HL-60 (cell line): Measurements from ENCODE around the gene AHRR.
"Not testable (repeated sequence)": the region's sequence is repeated elsewhere in the genome, so short reads cannot be mapped to it uniquely, and the experiment has no call there.

ENCODE experiments used
- POLR2AphosphoS5 ChIP-seq: IDR thresholded peaks from 2 replicates; pipeline ENCODE4 v1.6.1; 2012; ENCODE audit warnings: low read depth
- SPI1 ChIP-seq: IDR thresholded peaks from 2 replicates; pipeline ENCODE4 v1.6.1; 2012; ENCODE audit warnings: low read depth, mild to moderate bottlenecking, borderline replicate concordance
- TF ChIP-seq, protein P1 (sequence below): IDR thresholded peaks from one replicate; pipeline ENCODE4 v1.5.1; 2011; ENCODE audit warnings: low read length, control low read depth, inconsistent platforms; ENCODE audit not compliant: insufficient read depth

DNA sequence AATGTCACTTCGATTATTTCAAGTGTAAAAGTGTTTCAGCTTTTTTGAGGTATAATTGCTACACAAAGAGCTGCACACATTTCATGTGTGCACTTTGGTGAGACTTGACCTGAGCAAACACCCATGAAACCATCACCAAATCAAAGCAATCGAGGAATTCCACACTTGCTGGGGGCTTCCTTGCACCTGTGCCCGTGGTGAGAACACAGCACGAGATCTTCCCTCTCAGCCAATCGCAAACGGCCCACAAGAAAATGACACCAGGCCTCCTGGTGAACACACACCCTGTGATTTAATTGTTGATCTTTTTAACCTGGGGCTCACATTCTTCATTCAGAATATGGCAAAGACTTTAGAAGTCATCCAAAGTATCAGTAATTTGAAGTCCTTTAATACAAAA is 24.1 kb upstream of the AHRR start:
- TF ChIP-seq SPI1, POLR2AphosphoS5: not testable (repeated sequence)
- TF ChIP-seq, protein P1, sequence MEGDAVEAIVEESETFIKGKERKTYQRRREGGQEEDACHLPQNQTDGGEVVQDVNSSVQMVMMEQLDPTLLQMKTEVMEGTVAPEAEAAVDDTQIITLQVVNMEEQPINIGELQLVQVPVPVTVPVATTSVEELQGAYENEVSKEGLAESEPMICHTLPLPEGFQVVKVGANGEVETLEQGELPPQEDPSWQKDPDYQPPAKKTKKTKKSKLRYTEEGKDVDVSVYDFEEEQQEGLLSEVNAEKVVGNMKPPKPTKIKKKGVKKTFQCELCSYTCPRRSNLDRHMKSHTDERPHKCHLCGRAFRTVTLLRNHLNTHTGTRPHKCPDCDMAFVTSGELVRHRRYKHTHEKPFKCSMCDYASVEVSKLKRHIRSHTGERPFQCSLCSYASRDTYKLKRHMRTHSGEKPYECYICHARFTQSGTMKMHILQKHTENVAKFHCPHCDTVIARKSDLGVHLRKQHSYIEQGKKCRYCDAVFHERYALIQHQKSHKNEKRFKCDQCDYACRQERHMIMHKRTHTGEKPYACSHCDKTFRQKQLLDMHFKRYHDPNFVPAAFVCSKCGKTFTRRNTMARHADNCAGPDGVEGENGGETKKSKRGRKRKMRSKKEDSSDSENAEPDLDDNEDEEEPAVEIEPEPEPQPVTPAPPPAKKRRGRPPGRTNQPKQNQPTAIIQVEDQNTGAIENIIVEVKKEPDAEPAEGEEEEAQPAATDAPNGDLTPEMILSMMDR, result not testable (repeated sequence)
